B cell (primary cell): Measurements from ENCODE around the gene PHF19. TPM values are rescaled to one million over a fixed set of nuclear protein-coding genes. Genes with fewer than 3 reads are reported as not detected.
A peak's percentile ranks its signal among the peaks of the same experiment; 100 is the strongest.

Experiments used
- ATAC-seq: fragments of 200-7000 bp; cut with Tn5 transposase; one replicate; pipeline ENCODE4 v1.10.0; 2021; ENCODE audit warnings: low read depth, mild to moderate bottlenecking, moderate number of reproducible peaks, moderate library complexity
- CTCF ChIA-PET: fragments of 350-600 bp; sonication (Branson Sonifier 250); formaldehyde crosslinking; loops from one replicate; lab custom pipeline; 2021; ENCODE audit warnings: antibody characterized with exemption, inconsistent platforms; lab: Charles Lee
- POLR2A ChIA-PET: fragments of 350-600 bp; sonication (Branson Sonifier 250); formaldehyde crosslinking; loops from one replicate; lab custom pipeline; 2021; ENCODE audit warnings: antibody characterized with exemption; lab: Charles Lee
- DNase-seq: peaks from one replicate; pipeline ENCODE4 v3.0.0; 2013
- H2AFZ ChIP-seq: 2 replicates; pipeline ENCODE4 v1.6.1; 2012; ENCODE audit warnings: mild to moderate bottlenecking, low read depth, low read length; ENCODE audit not compliant: insufficient read depth, poor library complexity, severe bottlenecking
- H3K27ac ChIP-seq, 2 donors: 1 replicate in 1 of 2; 2 replicates in 1 of 2; pipeline ENCODE4 v1.5.1; 2012 to 2013; ENCODE audit warnings: low read length in 2 of 2, mild to moderate bottlenecking in 2 of 2, moderate library complexity in 1 of 2
- H3K27me3 ChIP-seq, 4 experiments: fragments of 200-600 bp in 1 of 4; sonication (generic) in 1 of 4; replicated peaks in 1 of 4; 1 replicate in 2 of 4; 2 replicates in 2 of 4; pipeline versions ENCODE4 v1.6.1 to v1.7.0; 2013 to 2016; ENCODE audit warnings: low read length in 3 of 4, mild to moderate bottlenecking in 2 of 4, mixed read lengths in 1 of 4, moderate library complexity in 1 of 4; ENCODE audit not compliant: insufficient read depth in 4 of 4, control insufficient read depth in 3 of 4; ENCODE audit errors: control extremely low read depth in 1 of 4
- H3K36me3 ChIP-seq, 2 experiments: replicated peaks in 1 of 2; 1 replicate in 1 of 2; 2 replicates in 1 of 2; pipeline versions ENCODE4 v1.6.1 to v1.7.1; 2013; ENCODE audit warnings: low read length in 1 of 2; ENCODE audit not compliant: insufficient read depth in 2 of 2, control insufficient read depth in 1 of 2; ENCODE audit errors: control extremely low read depth in 1 of 2, extremely low read depth in 1 of 2
- H3K4me1 ChIP-seq, 2 donors: fragments of 200-600 bp in 1 of 2; sonication (generic) in 1 of 2; 1 replicate in 1 of 2; 2 replicates in 1 of 2; pipeline versions ENCODE4 v1.5.1 to v1.6.1; 2013 to 2017; ENCODE audit warnings: low read length in 2 of 2; ENCODE audit not compliant: control insufficient read depth in 2 of 2, insufficient read depth in 2 of 2
- H3K4me2 ChIP-seq: replicated peaks from 2 replicates; pipeline ENCODE3; 2012; ENCODE audit warnings: mild to moderate bottlenecking, low read depth, low read length; ENCODE audit not compliant: poor library complexity, severe bottlenecking
- H3K4me3 ChIP-seq, 5 experiments: fragments of 200-600 bp in 1 of 5; sonication (generic) in 1 of 5; 1 replicate in 3 of 5; 2 replicates in 2 of 5; pipeline versions ENCODE4 v1.5.1 to v1.7.0; 2011 to 2016; ENCODE audit warnings: low read length in 4 of 5, mild to moderate bottlenecking in 4 of 5, low read depth in 2 of 5, control low read depth in 1 of 5, moderate library complexity in 1 of 5; ENCODE audit not compliant: insufficient read depth in 1 of 5; ENCODE audit errors: control extremely low read depth in 1 of 5, extremely low read depth in 1 of 5
- H3K79me2 ChIP-seq: fragments of 200-600 bp; sonication (generic); one replicate; pipeline ENCODE4 v1.6.0; 2016; ENCODE audit warnings: low read length; ENCODE audit not compliant: control insufficient read depth, insufficient read depth
- H3K9ac ChIP-seq: fragments of 200-600 bp; sonication (generic); 2 replicates; pipeline ENCODE4 v1.6.1; 2017; ENCODE audit warnings: mild to moderate bottlenecking, low read length, moderate library complexity
- H3K9me3 ChIP-seq, 3 donors: one replicate each; pipeline versions ENCODE4 v1.6.1 to v1.7.1; 2013; ENCODE audit warnings: low read length in 2 of 3; ENCODE audit not compliant: control insufficient read depth in 2 of 3, insufficient read depth in 1 of 3; ENCODE audit errors: control extremely low read depth in 1 of 3
- H4K20me1 ChIP-seq: 2 replicates; pipeline ENCODE4 v1.6.0; 2012; ENCODE audit warnings: mild to moderate bottlenecking, low read length; ENCODE audit not compliant: insufficient read depth, control insufficient read depth, poor library complexity, severe bottlenecking
- H3K27ac Mint-ChIP-seq: one replicate; pipeline ENCODE4 v1.8.0; 2021; ENCODE audit warnings: mixed read lengths
- H3K27me3 Mint-ChIP-seq: one replicate; pipeline ENCODE4 v1.8.0; 2021; ENCODE audit warnings: mixed read lengths
- H3K4me1 Mint-ChIP-seq: one replicate; pipeline ENCODE4 v1.8.0; 2021; ENCODE audit warnings: mixed read lengths
- H3K4me3 Mint-ChIP-seq: one replicate; pipeline ENCODE4 v1.8.0; 2021; ENCODE audit warnings: mixed read lengths
- H3K9me3 Mint-ChIP-seq: one replicate; pipeline ENCODE4 v1.8.0; 2022; ENCODE audit warnings: mixed read lengths; ENCODE audit not compliant: insufficient read depth
- CTCF ChIP-seq: fragments of 200-600 bp; IDR thresholded peaks from one replicate; pipeline ENCODE4 v1.8.0; 2022; ENCODE audit warnings: antibody characterized with exemption, mild to moderate bottlenecking
- EZH2 ChIP-seq: IDR thresholded peaks from 2 replicates; pipeline ENCODE4 v1.6.1; 2012; ENCODE audit warnings: borderline replicate concordance, low read depth, mild to moderate bottlenecking, moderate library complexity, low read length; ENCODE audit not compliant: insufficient read depth, poor library complexity, severe bottlenecking
- WGBS: methylation state at CpG from one replicate; pipeline ENCODE4 v1.1.5; 2013; ENCODE audit warnings: missing lambda C conversion rate; ENCODE audit not compliant: insufficient coverage; 5-methylcytosine and 5-hydroxymethylcytosine counted together
- intact Hi-C: fragments of 100-400 bp; cut with micrococcal nuclease; formaldehyde crosslinking; loops from one replicate; pipeline ENCODE4 v1.10.0; 2022
- polyA plus RNA-seq: library from polyadenylated mRNA; depleted of rRNA; stranded (reverse); fragments of >200 nt; gene quantifications from 2 replicates; pipeline ENCODE4 v1.2.3, GENCODE V29; 2012
- total RNA-seq, 2 donors: library from RNA; stranded (reverse); fragments of 120-200 nt in 1 of 2; gene quantifications; 1 replicate in 1 of 2; 2 replicates in 1 of 2; pipeline versions ENCODE4 v1.2.3 to v1.2.4, GENCODE V29; 2013 to 2022

Gene PHF19
- total and polyA plus RNA-seq, 2 donors (not counting 1 experiment from before 2014, with no cell fraction given): 17.0 to 20.9 TPM

GRCh38 chr9:120918931-120919842, 42.2 kb upstream of the PHF19 start:
- Histone ChIP-seq H3K36me3 (peaks cover 0 to 3% of the 10 kb centered on the region in 2 experiments), H3K4me3 (no peak overlapping the region), H3K9ac (no peak overlapping the region), H3K4me2 (no peak overlapping the region), H4K20me1 (no peaks in the 10 kb centered on the region), H3K27me3 (no peaks in the 10 kb centered on the region), H3K4me1 (peaks cover 14 to 38% of the 10 kb centered on the region in 2 donors), H3K27ac (no peak overlapping the region), H2AFZ (no peak overlapping the region), H3K9me3 (peaks cover 0 to 5% (median 0%) of the 10 kb centered on the region in 3 donors), H3K79me2 (no peaks in the 10 kb centered on the region)
- ATAC-seq: no peak
- no peak for DNase-seq
- TF ChIP-seq CTCF: no peak
- no peak for TF ChIP-seq EZH2
- intact Hi-C loops: no loop called here
- no peak overlapping the region for H3K4me3 Mint-ChIP-seq
- H3K27me3 Mint-ChIP-seq: no peaks in the 10 kb centered on the region
- peaks cover 45% of the 10 kb centered on the region for H3K4me1 Mint-ChIP-seq
- CTCF ChIA-PET: interaction anchor here (0.6 to 1.0 kb wide), 2 partner anchors 18 to 51 kb away, joined by 3 read pairs; no protein-coding TSS in a partner anchor
- 95% methylated on average over 20 of the region's 20 CpGs for WGBS
- no peaks in the 10 kb centered on the region for H3K9me3 Mint-ChIP-seq
- POLR2A ChIA-PET: no interaction called here
- peak overlapping the region; percentile 10 for H3K27ac Mint-ChIP-seq
